Heart left ventricle (tissue), 13 donors: ENCODE data around the gene OR14A16.

ENCODE experiments used
- CTCF ChIP-seq, 12 donors: fragments of 200-600 bp; sonication (generic) in 4 of 12; IDR thresholded peaks; one replicate each; pipeline versions ENCODE4 v1.5.0 to v1.8.0; 2018 to 2022; ENCODE audit warnings: antibody characterized with exemption in 12 of 12, mild to moderate bottlenecking in 5 of 12
- POLR2A ChIP-seq, 2 donors: fragments of 450-650 bp; IDR thresholded peaks; one replicate each; pipeline ENCODE4 v1.6.1; 2017; ENCODE audit warnings: antibody characterized with exemption in 2 of 2, mild to moderate bottlenecking in 2 of 2, moderate library complexity in 2 of 2
- donor health status: ischemic (EF 13 %, LVEDD 7.1; RV severe dilation, severe dysfunction).
- donor health status: DM: no; HTN: yes; CAD: no.
- donor health status: DM: no; HTN: no; CAD: no.
- donor health status: ischemic (EF 25% LVEDD 6.9; RV normal size, moderate dysfunction).
- donor health status: ischemic (EF 25% LVEDD 5.7; RV mildly dilated, moderate dysfunction).
- donor health status: ischemic (EF 35%, LVEDD 5.7; RV mildly dilated, moderate dysfunction).
- donor health status: nonischemic (EF 11% LVEDD 7.7; RV severe dilation, severe dysfunction).
- donor health status: DM: yes; HTN: yes; CAD: no.
- donor health status: PGD.
- donor health status: ischemic (EF 29% LVEDD 5.4; RV normal size, mild dysfunction).
- donor health status: nonischemic (EF 23%, LVEDD 6.1; RV moderate dilation, normal function).

GRCh38 chr1:247841796-247842195 lies 17.9 kb upstream of the OR14A16 start, which contains the start of gene OR11L1:
- TF ChIP-seq CTCF (IDR thresholded peaks at IDR 0.05) = no peak
- no peak for TF ChIP-seq POLR2A (IDR thresholded peaks at IDR 0.05)
